T-helper 17 cell (primary cell): Measurements from ENCODE around the gene NINJ2. TPM values are rescaled to one million over a fixed set of nuclear protein-coding genes. Genes with fewer than 3 reads are reported as not detected.
A peak's percentile ranks its signal among the peaks of the same experiment; 100 is the strongest.

Experiments used
- ATAC-seq: fragments of 150-1000 bp; cut with Tn5 transposase; 2 replicates; pipeline ENCODE4 v1.10.0; 2021; ENCODE audit warnings: mild to moderate bottlenecking, moderate library complexity
- DNase-seq, 3 donors: peaks; one replicate each; pipeline versions ENCODE4 v3.0.0 to v3.0.0-alpha.2; 2020 to 2021
- H3K9me3 ChIP-seq: one replicate; pipeline ENCODE4 v1.7.0; 2013; ENCODE audit warnings: low read length, mild to moderate bottlenecking; ENCODE audit not compliant: control insufficient read depth, poor library complexity, severe bottlenecking
- H3K27ac Mint-ChIP-seq: one replicate; pipeline ENCODE4 v1.8.0; 2022; ENCODE audit warnings: mild to moderate bottlenecking, moderate library complexity, mixed read lengths
- H3K27me3 Mint-ChIP-seq: one replicate; pipeline ENCODE4 v1.8.0; 2022; ENCODE audit warnings: mixed read lengths
- H3K36me3 Mint-ChIP-seq: one replicate; pipeline ENCODE4 v1.8.0; 2022; ENCODE audit warnings: low read depth, mixed read lengths
- H3K4me1 Mint-ChIP-seq: one replicate; pipeline ENCODE4 v1.8.0; 2022; ENCODE audit warnings: mild to moderate bottlenecking, mixed read lengths
- H3K4me3 Mint-ChIP-seq: one replicate; pipeline ENCODE4 v1.8.0; 2022; ENCODE audit warnings: mild to moderate bottlenecking, moderate library complexity, mixed read lengths
- total RNA-seq, 4 donors: library from RNA in 2 of 4; stranded (reverse) in 2 of 4; gene quantifications; one replicate each; pipeline ENCODE4 v1.2.3 and lab custom pipeline; 2022 to 2026

The NINJ2 gene
- total RNA-seq, 2 donors from 2014 or later, result 6.1 to 6.3 TPM

DNA sequence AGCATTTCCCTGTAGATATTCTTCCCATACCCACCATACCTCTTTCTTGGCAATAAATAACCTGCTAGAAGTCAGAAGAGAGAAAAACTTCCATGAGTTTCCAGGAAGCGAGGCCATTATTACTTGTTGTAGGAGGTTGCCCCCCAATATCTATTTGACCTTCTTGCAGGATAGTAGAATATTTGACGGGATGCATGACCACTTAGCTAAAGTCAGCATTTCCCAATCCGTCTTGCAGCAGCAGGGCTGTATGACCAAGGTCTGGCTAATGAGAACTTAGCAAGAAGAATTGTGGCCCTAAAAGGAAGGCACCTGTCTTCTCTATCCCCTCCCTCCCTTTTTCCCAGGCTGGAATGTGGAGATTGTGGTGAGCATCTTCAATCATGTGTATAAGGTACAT, 51.5 kb downstream of the NINJ2 start:
- H3K9me3 ChIP-seq, result no peaks in the 10 kb centered on the region
- Mint-ChIP-seq H3K4me1 (peaks cover 28% of the 10 kb centered on the region), H3K27ac (no peak overlapping the region), H3K4me3 (no peak overlapping the region), H3K27me3 (no peaks in the 10 kb centered on the region), H3K36me3 (no peaks in the 10 kb centered on the region)
- ATAC-seq (no peak), DNase-seq (no peak)

DNA sequence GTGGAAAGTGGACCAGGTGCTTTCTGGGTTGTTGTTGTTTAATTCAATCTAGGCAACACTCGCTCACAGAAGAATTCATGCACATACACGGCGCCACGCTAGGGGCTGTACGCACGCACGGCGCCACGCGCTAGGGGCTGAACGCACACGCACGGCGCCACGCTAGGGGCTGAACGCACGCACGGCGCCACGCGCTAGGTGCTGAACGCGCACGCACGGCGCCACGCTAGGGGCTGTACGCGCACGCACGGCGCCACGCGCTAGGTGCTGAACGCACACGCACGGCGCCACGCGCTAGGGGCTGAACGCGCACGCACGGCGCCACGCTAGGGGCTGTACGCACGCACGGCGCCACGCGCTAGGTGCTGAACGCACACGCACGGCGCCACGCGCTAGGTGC, 54.3 kb downstream of the NINJ2 start:
- no peak for DNase-seq
- Mint-ChIP-seq H3K27ac (no peak overlapping the region), H3K4me3 (no peak overlapping the region), H3K36me3 (no peaks in the 10 kb centered on the region), H3K4me1 (peaks cover 28% of the 10 kb centered on the region), H3K27me3 (no peaks in the 10 kb centered on the region)
- ATAC-seq, result no peak
- H3K9me3 ChIP-seq, result no peaks in the 10 kb centered on the region

DNA sequence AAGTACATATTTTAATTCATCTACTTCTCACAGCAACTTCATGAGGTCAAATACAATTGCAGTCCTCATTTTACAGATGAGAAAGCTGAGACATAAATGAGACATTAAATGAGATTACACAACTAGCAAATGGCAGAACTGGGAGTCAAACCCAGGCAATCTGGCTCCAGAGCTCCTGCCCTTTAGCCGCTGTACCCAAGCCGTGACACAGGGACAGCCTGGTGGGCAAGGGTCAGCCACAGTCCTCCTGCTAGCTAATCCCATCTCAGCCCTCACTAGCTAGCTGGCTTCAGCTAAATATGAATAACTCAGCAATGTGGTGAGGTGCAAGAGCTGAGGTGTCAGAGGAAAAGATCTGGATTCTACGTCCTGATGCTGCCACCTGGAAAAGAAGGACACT, 54.8 kb downstream of the NINJ2 start:
- no peak overlapping the region for H3K4me3 Mint-ChIP-seq
- peaks cover 28% of the 10 kb centered on the region for H3K4me1 Mint-ChIP-seq
- H3K27me3 Mint-ChIP-seq, result no peaks in the 10 kb centered on the region
- H3K9me3 ChIP-seq, result no peaks in the 10 kb centered on the region
- no peak overlapping the region for H3K27ac Mint-ChIP-seq
- ATAC-seq, result no peak
- no peaks in the 10 kb centered on the region for H3K36me3 Mint-ChIP-seq
- DNase-seq, result no peak

DNA sequence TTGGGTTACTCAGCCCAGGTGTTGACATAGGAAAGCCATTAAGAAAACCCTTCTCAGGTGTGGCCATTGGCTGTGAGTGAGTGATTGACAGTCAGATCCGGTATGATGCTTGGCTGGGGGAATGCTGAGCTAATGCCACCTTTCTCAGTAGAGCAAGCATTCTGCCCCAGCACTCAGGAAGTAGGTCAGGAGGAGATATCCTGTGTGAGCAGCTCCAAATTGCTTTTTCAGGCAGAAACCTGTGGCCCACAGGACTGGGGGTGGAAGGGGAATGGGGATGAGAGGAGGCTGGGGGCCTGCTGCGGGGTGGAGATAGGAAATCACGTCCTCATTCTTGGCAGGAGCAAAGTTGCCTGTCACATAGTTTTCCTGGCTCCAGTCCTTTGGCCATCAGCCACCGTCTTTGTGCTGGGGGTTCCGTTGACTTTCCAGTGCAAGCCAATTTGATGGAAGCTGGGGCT, 55.7 kb downstream of the NINJ2 start:
- ATAC-seq, result no peak
- H3K36me3 Mint-ChIP-seq, result no peaks in the 10 kb centered on the region
- no peaks in the 10 kb centered on the region for H3K27me3 Mint-ChIP-seq
- no peaks in the 10 kb centered on the region for H3K9me3 ChIP-seq
- H3K4me1 Mint-ChIP-seq, result peaks cover 28% of the 10 kb centered on the region
- H3K4me3 Mint-ChIP-seq, result no peak overlapping the region
- H3K27ac Mint-ChIP-seq, result peak overlapping the region; percentile 27
- no peak for DNase-seq

DNA sequence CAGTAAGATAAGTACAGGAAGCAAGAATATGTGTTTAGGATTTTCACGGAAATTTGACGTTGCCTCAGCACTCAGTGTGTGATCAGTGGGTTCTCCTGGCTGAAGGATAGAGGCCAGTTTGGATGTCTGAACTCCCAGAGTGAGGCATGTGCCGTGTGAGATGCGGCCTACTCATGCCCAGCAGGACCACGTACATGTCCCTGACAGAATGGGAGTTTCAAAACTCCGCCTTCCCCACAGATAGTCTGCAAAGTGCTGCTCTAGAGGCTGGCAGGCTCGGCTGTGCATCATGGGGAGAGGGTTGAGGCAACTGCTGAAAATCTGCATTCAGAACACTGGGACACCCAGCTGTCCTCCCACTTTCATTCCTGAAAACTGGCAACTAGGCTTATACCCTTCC, 58.3 kb downstream of the NINJ2 start:
- Mint-ChIP-seq H3K27ac (no peak overlapping the region), H3K36me3 (no peaks in the 10 kb centered on the region), H3K4me1 (peaks cover 16% of the 10 kb centered on the region), H3K27me3 (no peaks in the 10 kb centered on the region), H3K4me3 (no peak overlapping the region)
- no peaks in the 10 kb centered on the region for H3K9me3 ChIP-seq
- ATAC-seq, result no peak
- no peak for DNase-seq

DNA sequence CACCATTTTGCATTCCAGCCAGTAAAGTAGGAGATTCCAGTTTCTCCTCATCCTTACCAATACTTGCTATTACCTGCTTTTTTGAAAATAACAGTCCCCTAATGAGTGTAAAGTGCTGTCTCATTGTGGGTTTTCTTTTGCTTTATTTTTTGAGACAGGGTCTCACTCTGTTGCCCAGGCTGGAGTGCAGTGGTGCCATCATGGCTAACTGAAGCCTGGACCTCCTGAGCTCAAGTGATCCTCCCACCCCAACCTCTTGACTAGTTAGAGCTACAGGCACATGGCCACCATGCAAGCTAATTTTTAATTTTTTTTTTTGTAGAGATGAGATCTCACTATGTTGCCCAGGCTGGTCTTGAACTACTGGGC, 60.6 kb downstream of the NINJ2 start:
- ATAC-seq (no peak), DNase-seq (no peak)
- no peak overlapping the region for H3K4me3 Mint-ChIP-seq
- H3K9me3 ChIP-seq, result no peaks in the 10 kb centered on the region
- H3K36me3 Mint-ChIP-seq, result no peaks in the 10 kb centered on the region
- peaks cover 15% of the 10 kb centered on the region for H3K4me1 Mint-ChIP-seq
- H3K27me3 Mint-ChIP-seq, result no peaks in the 10 kb centered on the region
- no peak overlapping the region for H3K27ac Mint-ChIP-seq

DNA sequence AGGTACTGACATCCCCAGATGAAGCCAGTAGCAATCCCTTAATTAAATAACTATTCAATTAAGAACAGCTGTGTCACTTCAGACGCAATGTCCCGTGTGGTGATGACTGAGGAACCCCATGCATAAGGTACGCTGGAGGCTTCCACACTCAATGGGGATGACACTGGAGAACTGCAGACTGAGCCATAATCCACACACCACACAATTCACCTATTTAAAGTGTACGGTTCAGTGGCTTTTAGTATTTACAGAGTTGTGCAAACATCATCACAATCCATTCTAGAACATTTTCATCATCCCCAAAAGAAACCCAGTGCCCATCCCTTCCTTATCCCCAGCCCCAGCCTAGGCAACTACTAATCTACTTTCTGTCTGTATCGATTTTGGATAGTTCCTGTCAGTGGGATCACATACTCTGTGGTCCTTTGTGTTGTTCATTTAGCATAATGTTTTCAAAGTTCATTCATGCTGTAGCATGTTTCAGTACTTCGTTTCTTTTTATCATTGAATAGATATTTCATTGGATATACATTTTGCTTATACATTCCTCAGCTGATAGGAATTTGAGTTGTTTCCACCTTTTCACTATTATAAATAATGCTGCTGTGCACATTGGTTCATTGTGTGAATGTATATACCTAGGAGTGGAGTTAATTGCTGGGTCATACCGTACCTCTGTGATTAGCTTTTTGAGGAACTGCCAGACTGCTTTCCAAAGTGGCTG, 61.1 kb downstream of the NINJ2 start:
- no peak overlapping the region for H3K4me3 Mint-ChIP-seq
- ATAC-seq (no peak), DNase-seq (no peak)
- no peak overlapping the region for H3K27ac Mint-ChIP-seq
- no peaks in the 10 kb centered on the region for H3K27me3 Mint-ChIP-seq
- no peaks in the 10 kb centered on the region for H3K9me3 ChIP-seq
- no peaks in the 10 kb centered on the region for H3K36me3 Mint-ChIP-seq
- H3K4me1 Mint-ChIP-seq, result peaks cover 12% of the 10 kb centered on the region

DNA sequence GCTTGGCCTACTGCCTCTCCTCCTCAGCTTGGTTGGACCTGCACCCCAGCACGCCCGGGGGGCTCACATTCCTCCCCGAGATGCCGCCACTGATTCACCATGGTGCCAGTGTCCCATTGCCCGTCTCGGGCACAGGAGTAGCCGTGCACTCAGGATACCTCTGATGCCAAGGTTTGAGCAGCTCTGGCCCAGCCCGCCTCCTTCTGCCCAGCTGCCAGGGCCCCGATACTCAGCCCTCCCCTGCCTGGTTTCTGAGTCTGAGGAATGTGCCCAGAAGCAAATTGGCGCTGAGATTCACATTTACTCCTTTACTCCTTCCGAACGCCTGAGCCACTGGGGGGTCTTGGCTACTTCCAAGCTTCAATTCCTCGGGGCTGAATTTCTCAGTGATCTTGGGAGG, 63.5 kb downstream of the NINJ2 start:
- no peaks in the 10 kb centered on the region for H3K27me3 Mint-ChIP-seq
- H3K27ac Mint-ChIP-seq, result no peak overlapping the region
- no peaks in the 10 kb centered on the region for H3K36me3 Mint-ChIP-seq
- no peak for DNase-seq
- H3K4me3 Mint-ChIP-seq, result no peak overlapping the region
- H3K9me3 ChIP-seq, result no peaks in the 10 kb centered on the region
- no peak for ATAC-seq
- H3K4me1 Mint-ChIP-seq, result peaks cover 5% of the 10 kb centered on the region

DNA sequence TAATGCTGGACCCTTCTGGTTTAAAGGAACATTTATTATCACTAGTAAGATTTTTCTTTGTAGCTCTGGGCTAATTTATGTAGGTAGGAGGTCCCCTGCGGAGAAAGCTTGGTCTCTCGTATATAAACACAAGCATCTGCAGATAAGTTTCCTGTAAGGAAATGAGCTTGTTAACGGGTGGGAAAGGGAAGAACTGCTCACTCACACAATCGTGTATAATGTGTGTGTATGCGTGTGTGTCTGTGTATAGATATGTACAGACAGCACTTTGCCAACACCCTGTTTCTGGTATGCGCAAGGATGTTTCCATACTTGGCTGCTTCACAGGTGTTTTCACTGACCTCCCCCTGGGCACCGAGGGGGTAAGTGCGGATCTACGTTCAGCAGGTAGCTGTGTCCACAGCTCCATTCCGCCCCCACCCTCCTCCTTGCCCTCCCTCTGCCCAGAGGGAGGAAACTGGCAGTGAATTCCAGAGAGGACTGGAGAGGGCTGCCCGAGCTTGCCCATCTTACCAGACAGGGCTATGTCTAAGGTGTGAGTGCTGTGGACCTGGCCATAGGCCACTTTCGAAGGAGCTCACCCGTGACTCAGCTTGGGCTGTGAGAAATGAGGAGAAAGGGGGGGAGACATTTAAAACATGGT, 65.2 kb downstream of the NINJ2 start:
- Mint-ChIP-seq H3K27ac (no peak overlapping the region), H3K36me3 (no peaks in the 10 kb centered on the region), H3K4me3 (no peak overlapping the region), H3K27me3 (no peaks in the 10 kb centered on the region), H3K4me1 (peaks cover 7% of the 10 kb centered on the region)
- H3K9me3 ChIP-seq, result no peaks in the 10 kb centered on the region
- ATAC-seq (no peak), DNase-seq (no peak)

DNA sequence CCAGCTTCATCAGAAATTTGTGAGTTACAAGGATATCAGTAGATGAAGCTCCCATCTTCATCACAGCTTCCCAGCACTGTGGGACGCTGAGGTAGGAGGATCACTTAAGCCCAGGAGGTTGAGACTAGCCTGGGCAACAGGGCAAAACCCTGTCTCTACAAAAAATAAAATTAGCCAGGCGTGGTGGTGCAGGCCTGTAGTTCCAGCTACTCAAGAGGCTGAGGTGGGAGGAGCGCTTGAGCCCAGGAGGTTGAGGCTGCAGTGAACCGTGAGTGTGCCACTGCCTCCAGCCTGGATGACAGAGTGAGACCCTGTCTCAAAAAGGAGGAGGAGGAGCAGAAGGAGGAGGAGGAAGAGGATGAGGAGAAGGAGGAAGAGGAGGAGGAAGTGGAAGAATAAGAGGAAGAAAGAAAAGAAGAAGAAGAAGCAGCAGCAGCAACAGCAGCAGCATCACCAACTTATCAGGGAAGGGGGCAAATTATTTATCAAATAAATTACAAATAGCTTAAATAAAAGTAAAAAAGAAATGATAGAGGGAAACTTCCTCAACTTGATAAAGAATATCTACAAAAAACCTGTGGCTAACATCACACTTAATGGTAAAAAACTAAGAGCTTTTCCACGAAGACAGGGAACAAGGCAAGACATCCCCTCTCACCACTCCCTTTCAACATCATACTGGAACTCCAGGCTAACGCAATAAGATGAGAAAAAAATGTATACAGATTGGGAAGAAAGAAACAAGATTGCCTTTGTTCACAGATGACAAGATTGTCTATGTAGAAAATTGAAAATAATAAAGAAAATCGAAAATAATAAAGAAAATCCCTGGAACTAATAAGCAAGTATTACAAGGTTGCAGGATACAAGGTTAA, 69.6 kb downstream of the NINJ2 start:
- peaks cover 9% of the 10 kb centered on the region for H3K4me1 Mint-ChIP-seq
- no peaks in the 10 kb centered on the region for H3K36me3 Mint-ChIP-seq
- no peaks in the 10 kb centered on the region for H3K27me3 Mint-ChIP-seq
- H3K9me3 ChIP-seq, result no peaks in the 10 kb centered on the region
- ATAC-seq (no peak), DNase-seq (no peak)
- no peak overlapping the region for H3K27ac Mint-ChIP-seq
- H3K4me3 Mint-ChIP-seq, result no peak overlapping the region

DNA sequence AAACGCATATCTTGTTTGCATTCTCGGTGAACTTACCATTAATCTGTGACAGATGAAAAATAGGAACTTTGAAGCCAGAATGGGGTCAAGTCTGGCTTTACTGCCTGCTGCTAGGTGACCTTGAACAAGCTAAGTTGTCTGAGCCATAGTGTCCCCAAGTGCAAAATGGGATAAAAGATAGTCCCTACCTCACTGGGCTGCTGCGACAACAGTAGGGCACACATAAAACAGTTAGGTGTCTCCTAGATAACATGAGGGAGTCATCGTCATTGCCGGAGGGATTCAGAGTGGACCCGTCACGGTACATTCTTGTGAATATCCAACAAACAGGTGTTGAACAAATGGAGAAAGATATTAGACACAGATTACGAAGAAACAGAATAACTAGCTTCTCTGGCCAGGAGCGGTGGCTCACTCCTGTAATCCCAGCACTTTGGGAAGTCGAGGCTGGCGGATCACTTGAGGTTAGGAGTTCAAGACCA, 71.2 kb downstream of the NINJ2 start:
- H3K4me3 Mint-ChIP-seq, result no peak overlapping the region
- no peak for ATAC-seq
- H3K36me3 Mint-ChIP-seq, result no peaks in the 10 kb centered on the region
- H3K9me3 ChIP-seq, result no peaks in the 10 kb centered on the region
- H3K27me3 Mint-ChIP-seq, result no peaks in the 10 kb centered on the region
- no peak overlapping the region for H3K27ac Mint-ChIP-seq
- H3K4me1 Mint-ChIP-seq, result peaks cover 5% of the 10 kb centered on the region
- DNase-seq, result no peak

DNA sequence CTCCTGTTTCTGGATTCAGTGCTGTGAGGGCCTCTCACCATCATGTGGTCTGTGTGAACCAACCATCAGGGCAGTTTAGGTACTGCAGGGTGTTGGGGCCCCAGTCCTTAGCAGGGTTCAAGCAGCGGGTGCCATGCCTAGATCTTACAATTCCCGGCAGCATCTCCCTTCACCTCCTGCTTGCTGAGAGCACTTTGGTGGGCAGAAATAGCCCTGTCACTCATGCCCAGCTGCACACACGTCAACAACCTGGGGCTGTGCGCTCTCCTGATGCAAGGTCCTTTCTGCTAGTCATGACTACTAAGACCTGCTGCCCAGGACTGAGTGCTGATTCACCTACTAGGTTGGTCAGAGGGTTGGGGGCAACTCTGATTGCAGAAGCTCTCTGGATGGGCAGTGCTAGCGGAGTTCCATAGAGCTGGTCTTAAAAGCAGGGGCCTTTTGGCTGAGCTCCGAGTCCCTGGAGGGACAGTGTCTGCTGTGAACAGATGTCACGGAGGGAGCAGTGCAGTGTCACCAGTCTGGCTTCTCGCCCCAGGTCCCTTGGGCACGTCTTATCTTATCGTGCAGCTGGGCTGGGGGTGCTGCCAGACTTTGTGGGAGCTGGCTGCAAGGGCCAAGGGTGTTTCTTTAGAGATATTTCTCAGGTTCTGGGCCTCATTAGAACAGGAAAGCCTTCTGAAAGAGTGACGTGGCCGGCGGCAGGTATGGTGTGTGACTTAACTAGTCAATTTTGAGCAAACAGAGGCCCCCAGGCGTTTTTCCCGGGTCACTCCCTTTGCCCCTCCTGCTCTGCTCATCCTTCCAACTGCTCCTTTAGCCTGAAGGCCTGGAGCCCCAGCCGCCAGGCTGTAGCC, 71.8 kb downstream of the NINJ2 start:
- H3K27ac Mint-ChIP-seq, result no peak overlapping the region
- peak; percentile 46 for ATAC-seq

More for the DNA sequence above, 71.8 kb downstream of the NINJ2 start:
- Mint-ChIP-seq H3K4me3 (no peak overlapping the region), H3K27me3 (no peaks in the 10 kb centered on the region), H3K36me3 (no peaks in the 10 kb centered on the region), H3K4me1 (peaks cover 5% of the 10 kb centered on the region)
- DNase-seq, result no peak
- no peaks in the 10 kb centered on the region for H3K9me3 ChIP-seq
